Measurements from ENCODE around the gene LRRD1. TPM values are rescaled to one million over a fixed set of nuclear protein-coding genes. Genes with fewer than 3 reads are reported as not detected.
"Not testable (repeated sequence)": the region's sequence is repeated elsewhere in the genome, so short reads cannot be mapped to it uniquely, and the experiment has no call there.

The LRRD1 gene
- total and polyA plus RNA-seq, 2 donors, result 0.05 TPM

DNA sequence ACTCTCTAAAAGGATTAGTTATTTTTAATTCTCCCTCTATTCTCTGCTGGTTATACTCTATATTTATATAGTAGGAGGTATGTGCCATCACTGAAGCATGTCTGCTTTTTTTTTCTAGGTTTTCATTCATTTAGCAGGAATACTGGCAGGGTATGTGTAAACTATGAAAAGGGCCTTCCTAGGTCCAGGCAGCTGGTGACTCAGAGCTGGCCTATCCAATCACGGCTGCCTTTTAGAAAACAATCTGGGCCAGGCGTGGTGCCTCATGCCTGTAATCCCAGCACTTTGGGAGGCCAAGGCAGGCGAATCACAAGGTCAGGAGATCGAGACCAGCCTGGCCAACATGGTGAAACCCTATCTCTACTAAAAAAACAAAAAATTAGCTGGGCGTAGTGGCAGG, 76.1 kb downstream of the LRRD1 start:
- peaks cover 42 to 55% of the 10 kb centered on the region in 2 donors for H3K36me3 ChIP-seq (ENCODE audit: control insufficient read depth in 2 of 2, insufficient read depth in 2 of 2, low read length in 1 of 2)
- not testable (repeated sequence) for H3K27me3 ChIP-seq (ENCODE audit: control insufficient read depth in 2 of 2, insufficient read depth in 1 of 2, low read length in 1 of 2); H3K9me3 ChIP-seq (ENCODE audit: control insufficient read depth in 2 of 2, insufficient read depth in 1 of 2, low read length in 1 of 2); DNase-seq (ENCODE audit: low read depth in 6 of 9, low spot score in 9 of 9); H3K4me3 ChIP-seq (ENCODE audit: low read length in 2 of 2); H3K27ac ChIP-seq (ENCODE audit: low read depth in 1 of 2, low read length in 1 of 2); H3K4me1 ChIP-seq (ENCODE audit: control insufficient read depth in 2 of 2, insufficient read depth in 2 of 2, low read length in 2 of 2)
- WGBS, result 99% methylated on average over 5 of the region's 5 CpGs

DNA sequence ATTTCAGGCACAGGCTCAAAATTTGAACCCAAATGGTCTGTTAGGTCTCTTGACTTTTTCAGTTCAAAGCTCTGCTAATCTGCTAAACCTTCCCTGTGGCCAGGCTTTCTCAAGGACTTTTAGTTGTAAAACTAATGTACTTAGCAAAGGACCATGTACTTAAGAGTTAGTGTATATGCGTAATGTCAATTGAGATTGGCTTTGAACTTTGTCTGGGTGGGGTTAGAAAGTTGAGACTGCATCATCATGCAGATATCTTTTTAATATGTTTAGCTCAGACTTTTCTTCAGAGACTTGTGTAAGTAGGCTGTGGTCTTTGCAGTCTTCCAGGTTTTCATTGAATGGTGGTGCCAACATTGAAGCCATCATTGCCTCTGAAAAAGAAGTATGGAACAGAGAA, 78.4 kb downstream of the LRRD1 start:
- H3K4me1 ChIP-seq (ENCODE audit: control insufficient read depth in 2 of 2, insufficient read depth in 2 of 2, low read length in 2 of 2), result no peaks in the 10 kb centered on the region
- peaks cover 45 to 62% of the 10 kb centered on the region in 2 donors for H3K36me3 ChIP-seq (ENCODE audit: control insufficient read depth in 2 of 2, insufficient read depth in 2 of 2, low read length in 1 of 2)
- no peaks in the 10 kb centered on the region for H3K9me3 ChIP-seq (ENCODE audit: control insufficient read depth in 2 of 2, insufficient read depth in 1 of 2, low read length in 1 of 2)
- H3K27ac ChIP-seq (ENCODE audit: low read depth in 1 of 2, low read length in 1 of 2), result no peak overlapping the region
- no peak overlapping the region for H3K4me3 ChIP-seq (ENCODE audit: low read length in 2 of 2)
- H3K27me3 ChIP-seq (ENCODE audit: control insufficient read depth in 2 of 2, insufficient read depth in 1 of 2, low read length in 1 of 2), result no peaks in the 10 kb centered on the region
- DNase-seq (ENCODE audit: low read depth in 6 of 9, low spot score in 9 of 9), result no peak
- 99% methylated on average over 1 of the region's 1 CpG for WGBS

DNA sequence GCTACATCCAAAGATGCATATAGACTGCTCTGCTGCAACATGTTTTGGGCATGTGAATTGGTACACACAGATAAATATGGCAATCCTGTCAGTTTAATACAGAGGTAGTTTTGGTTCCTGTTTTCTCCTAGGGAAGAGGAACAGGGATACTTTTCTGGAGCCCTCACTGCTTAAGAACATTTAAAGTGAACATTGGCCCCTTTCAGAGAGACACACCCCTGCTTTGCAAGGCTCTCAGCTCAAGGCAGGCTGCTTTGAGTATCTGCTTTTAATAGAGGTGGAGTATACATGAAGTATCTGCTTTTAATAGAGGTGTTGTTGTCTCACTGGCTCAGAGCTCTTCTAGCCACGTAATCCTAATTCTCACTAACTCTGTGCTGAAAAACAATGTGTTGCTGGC, 83.6 kb downstream of the LRRD1 start:
- no peak overlapping the region for H3K27ac ChIP-seq (ENCODE audit: low read depth in 1 of 2, low read length in 1 of 2)
- H3K27me3 ChIP-seq (ENCODE audit: control insufficient read depth in 2 of 2, insufficient read depth in 1 of 2, low read length in 1 of 2), result no peaks in the 10 kb centered on the region
- no peak overlapping the region for H3K4me3 ChIP-seq (ENCODE audit: low read length in 2 of 2)
- H3K4me1 ChIP-seq (ENCODE audit: control insufficient read depth in 2 of 2, insufficient read depth in 2 of 2, low read length in 2 of 2), result no peaks in the 10 kb centered on the region
- DNase-seq (ENCODE audit: low read depth in 6 of 9, low spot score in 9 of 9), result no peak
- H3K9me3 ChIP-seq (ENCODE audit: control insufficient read depth in 2 of 2, insufficient read depth in 1 of 2, low read length in 1 of 2), result no peaks in the 10 kb centered on the region
- H3K36me3 ChIP-seq (ENCODE audit: control insufficient read depth in 2 of 2, insufficient read depth in 2 of 2, low read length in 1 of 2), result peaks cover 28 to 53% of the 10 kb centered on the region in 2 donors
- WGBS, result 100% methylated on average over 1 of the region's 1 CpG

Other genes with a start within 250 kb of the LRRD1 start
- gene AKAP9, start 238.3 kb downstream of the LRRD1 start, total RNA-seq, result 53.2 TPM
- 25.3 TPM for gene AKAP9, start 238.3 kb downstream of the LRRD1 start, polyA plus RNA-seq
- 14.7 TPM for gene CYP51A1, start 44.7 kb downstream of the LRRD1 start, total RNA-seq
- gene CYP51A1, start 44.7 kb downstream of the LRRD1 start, polyA plus RNA-seq, result 8.9 TPM
- 31.5 TPM for gene KRIT1, start 66.8 kb upstream of the LRRD1 start, total RNA-seq
- 29.3 TPM for gene KRIT1, start 66.8 kb upstream of the LRRD1 start, polyA plus RNA-seq
- gene ANKIB1, start 66.8 kb upstream of the LRRD1 start, total RNA-seq, result 36.5 TPM
- gene ANKIB1, start 66.8 kb upstream of the LRRD1 start, polyA plus RNA-seq, result 27.0 TPM

All from thymus (tissue), 11 donors.